22Rv1 (cell line): ENCODE data around the gene CFDP1.

Experiments
- CTCF ChIP-seq: fragments of 450-650 bp; IDR thresholded peaks from 2 replicates; pipeline ENCODE4 v1.5.1; 2017; ENCODE audit warnings: mild to moderate bottlenecking
- ZFX ChIP-seq: fragments of 450-650 bp; IDR thresholded peaks from 2 replicates; pipeline ENCODE4 v1.6.1; 2017; ENCODE audit warnings: antibody characterized with exemption, borderline replicate concordance

GRCh38 chr16:75298267-75298666, 135.0 kb downstream of the CFDP1 start:
- TF ChIP-seq CTCF (no peak), ZFX (no peak)
